Gastroesophageal sphincter (tissue), 4 donors: ENCODE data around the gene FBXO4. TPM values are rescaled to one million over a fixed set of nuclear protein-coding genes. Genes with fewer than 3 reads are reported as not detected.
"Not testable (repeated sequence)": the region's sequence is repeated elsewhere in the genome, so short reads cannot be mapped to it uniquely, and the experiment has no call there.

Experiments used
- ATAC-seq: fragments of 150-250 bp; one replicate; pipeline ENCODE4 v1.9.1; 2016; ENCODE audit warnings: mild to moderate bottlenecking, moderate library complexity
- H3K27ac ChIP-seq, 4 donors: fragments of 200-600 bp; sonication (generic) in 3 of 4; 1 replicate in 3 of 4; 2 replicates in 1 of 4; pipeline ENCODE4 v1.5.1; 2016 to 2019
- H3K27me3 ChIP-seq: fragments of 200-600 bp; sonication (generic); one replicate; pipeline ENCODE4 v1.5.1; 2019
- H3K36me3 ChIP-seq, 2 donors: fragments of 200-600 bp; sonication (generic); one replicate each; pipeline ENCODE4 v1.5.1; 2019; ENCODE audit warnings: control low read depth in 1 of 2
- H3K4me1 ChIP-seq, 3 donors: fragments of 200-600 bp; sonication (generic); 1 replicate in 2 of 3; 2 replicates in 1 of 3; pipeline ENCODE4 v1.5.1; 2016 to 2019; ENCODE audit warnings: control low read depth in 2 of 3
- H3K4me3 ChIP-seq, 2 donors: fragments of 200-600 bp; sonication (generic); one replicate each; pipeline ENCODE4 v1.5.1; 2019; ENCODE audit warnings: mild to moderate bottlenecking in 1 of 2, moderate library complexity in 1 of 2
- H3K9me3 ChIP-seq, 3 donors: fragments of 200-600 bp; sonication (generic); one replicate each; pipeline ENCODE4 v1.5.1; 2017 to 2019; ENCODE audit warnings: control low read depth in 2 of 3
- EP300 ChIP-seq: sonication (generic); formaldehyde crosslinking; IDR thresholded peaks from one replicate; pipeline ENCODE4 v1.6.1; 2017; ENCODE audit warnings: antibody characterized with exemption, mild to moderate bottlenecking
- POLR2A ChIP-seq, 2 donors: fragments of 450-650 bp; IDR thresholded peaks; one replicate each; pipeline ENCODE4 v1.6.1; 2017; ENCODE audit warnings: antibody characterized with exemption in 2 of 2, mild to moderate bottlenecking in 2 of 2, moderate library complexity in 1 of 2
- POLR2AphosphoS5 ChIP-seq: sonication (generic); formaldehyde crosslinking; IDR thresholded peaks from one replicate; pipeline ENCODE4 v1.6.1; 2017; ENCODE audit warnings: antibody characterized with exemption
- WGBS, 2 donors: methylation state at CpG; one replicate each; pipeline ENCODE4 v1.1.5; 2018; ENCODE audit warnings: low coverage in 1 of 2; 5-methylcytosine and 5-hydroxymethylcytosine counted together
- total RNA-seq, 4 donors: library from RNA; depleted of rRNA; stranded (reverse); fragments of >200 nt; gene quantifications; one replicate each; pipeline ENCODE4 v1.1.0, GENCODE V29; 2016
- TF ChIP-seq, protein P1 (sequence below), 4 experiments: fragments of 200-600 bp in 2 of 4; fragments of 450-650 bp in 2 of 4; sonication (generic) in 1 of 4; IDR thresholded peaks; one replicate each; pipeline ENCODE4 v1.5.1; 2017 to 2019; ENCODE audit warnings: antibody characterized with exemption in 4 of 4, mild to moderate bottlenecking in 2 of 4, moderate library complexity in 2 of 4

FBXO4 gene
- total RNA-seq, 4 donors from 2014 or later = 6.3 to 9.6 (median 7.9) TPM

DNA sequence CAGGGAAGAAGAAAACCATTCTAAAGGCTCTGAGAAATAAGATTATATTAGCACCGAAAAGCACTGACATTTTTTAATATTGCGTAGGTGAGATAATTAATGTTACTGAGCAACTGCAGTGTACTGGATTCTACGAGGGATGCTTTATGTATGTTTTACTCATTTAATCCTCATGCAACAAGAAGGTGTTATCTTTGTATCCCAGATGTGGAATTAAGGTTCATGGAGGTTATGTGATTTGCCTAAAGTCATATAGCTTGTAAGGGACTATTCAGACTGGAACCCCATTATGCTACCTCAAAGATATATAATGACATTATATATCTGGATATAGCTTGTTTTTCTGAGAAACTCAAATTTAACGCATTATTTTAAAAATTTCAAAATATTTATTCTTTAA lies 2.5 kb downstream of the FBXO4 start:
- TF ChIP-seq EP300 = no peak
- TF ChIP-seq POLR2AphosphoS5 = no peak
- TF ChIP-seq, protein P1, sequence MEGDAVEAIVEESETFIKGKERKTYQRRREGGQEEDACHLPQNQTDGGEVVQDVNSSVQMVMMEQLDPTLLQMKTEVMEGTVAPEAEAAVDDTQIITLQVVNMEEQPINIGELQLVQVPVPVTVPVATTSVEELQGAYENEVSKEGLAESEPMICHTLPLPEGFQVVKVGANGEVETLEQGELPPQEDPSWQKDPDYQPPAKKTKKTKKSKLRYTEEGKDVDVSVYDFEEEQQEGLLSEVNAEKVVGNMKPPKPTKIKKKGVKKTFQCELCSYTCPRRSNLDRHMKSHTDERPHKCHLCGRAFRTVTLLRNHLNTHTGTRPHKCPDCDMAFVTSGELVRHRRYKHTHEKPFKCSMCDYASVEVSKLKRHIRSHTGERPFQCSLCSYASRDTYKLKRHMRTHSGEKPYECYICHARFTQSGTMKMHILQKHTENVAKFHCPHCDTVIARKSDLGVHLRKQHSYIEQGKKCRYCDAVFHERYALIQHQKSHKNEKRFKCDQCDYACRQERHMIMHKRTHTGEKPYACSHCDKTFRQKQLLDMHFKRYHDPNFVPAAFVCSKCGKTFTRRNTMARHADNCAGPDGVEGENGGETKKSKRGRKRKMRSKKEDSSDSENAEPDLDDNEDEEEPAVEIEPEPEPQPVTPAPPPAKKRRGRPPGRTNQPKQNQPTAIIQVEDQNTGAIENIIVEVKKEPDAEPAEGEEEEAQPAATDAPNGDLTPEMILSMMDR (IDR thresholded peaks at IDR 0.05) = no peak
- TF ChIP-seq POLR2A (IDR thresholded peaks at IDR 0.05) = no peak
- ATAC-seq = no peak
- WGBS, 2 donors = 93 to 94% methylated on average over 4 of the region's 4 CpGs
- peaks cover 0 to 26% of the 10 kb centered on the region in 2 donors for H3K36me3 ChIP-seq
- no peak overlapping the region for H3K27ac ChIP-seq
- no peaks in the 10 kb centered on the region for H3K9me3 ChIP-seq
- peaks cover 0 to 18% (median 2%) of the 10 kb centered on the region in 3 donors for H3K4me1 ChIP-seq
- H3K27me3 ChIP-seq = no peaks in the 10 kb centered on the region
- H3K4me3 ChIP-seq = no peak overlapping the region

GRCh38 chr5:41929035-41929434 lies 4.0 kb downstream of the FBXO4 start:
- H3K27me3 ChIP-seq = no peaks in the 10 kb centered on the region
- peaks cover 0 to 18% (median 2%) of the 10 kb centered on the region in 3 donors for H3K4me1 ChIP-seq
- TF ChIP-seq POLR2AphosphoS5 = no peak
- no peak for ATAC-seq
- H3K27ac ChIP-seq = no peak overlapping the region
- H3K36me3 ChIP-seq = peaks cover 0 to 39% of the 10 kb centered on the region in 2 donors
- no peak overlapping the region for H3K4me3 ChIP-seq
- H3K9me3 ChIP-seq = no peaks in the 10 kb centered on the region

DNA sequence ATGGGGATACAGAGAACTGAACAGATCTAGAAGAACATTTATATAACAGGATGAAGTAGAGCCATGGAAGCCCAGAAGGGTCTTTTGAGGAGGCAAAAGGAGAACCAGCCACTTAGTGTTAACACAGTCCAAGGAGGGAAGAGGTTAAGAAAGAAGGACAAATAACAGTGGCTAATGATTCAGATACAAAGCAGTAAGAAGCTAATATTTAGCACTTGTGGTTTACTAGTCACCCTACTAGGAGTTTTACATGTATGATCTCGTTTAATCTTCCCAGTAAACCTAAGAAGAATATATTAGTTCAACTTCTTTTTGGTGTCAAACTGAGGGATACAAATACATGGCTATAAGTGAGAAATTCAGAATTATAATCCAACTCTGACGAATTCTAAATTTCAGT lies 7.7 kb downstream of the FBXO4 start:
- TF ChIP-seq, protein P1 (IDR thresholded peaks at IDR 0.05) = no peak
- TF ChIP-seq EP300 = no peak
- no peak for TF ChIP-seq POLR2AphosphoS5
- no peak for TF ChIP-seq POLR2A (IDR thresholded peaks at IDR 0.05)
- Histone ChIP-seq H3K9me3 (no peaks in the 10 kb centered on the region), H3K27me3 (no peaks in the 10 kb centered on the region), H3K27ac (no peak overlapping the region), H3K4me1 (no peaks in the 10 kb centered on the region), H3K4me3 (no peak overlapping the region), H3K36me3 (peaks cover 0 to 76% of the 10 kb centered on the region in 2 donors)
- no peak for ATAC-seq
- WGBS, 2 donors = 87 to 92% methylated on average over 2 of the region's 2 CpGs

DNA sequence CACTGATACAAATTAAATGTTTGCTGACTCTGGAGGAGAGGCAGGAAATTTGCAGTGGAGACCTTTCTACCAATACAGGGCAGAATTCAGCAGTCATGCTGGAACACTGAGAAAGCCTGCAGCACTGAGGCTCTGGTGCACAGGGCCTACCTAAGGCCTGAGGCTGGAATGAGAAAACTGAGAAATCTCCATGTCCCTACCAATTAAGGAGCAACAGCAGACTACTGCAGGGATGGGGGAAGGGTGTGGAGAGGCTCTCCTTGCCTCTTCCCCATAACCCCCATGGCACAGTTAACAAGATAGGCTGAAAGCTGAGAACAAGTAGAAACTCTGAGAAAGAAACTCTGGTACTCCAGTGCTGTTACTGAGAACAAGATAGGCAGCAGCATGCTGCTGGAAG lies 10.5 kb downstream of the FBXO4 start:
- Histone ChIP-seq H3K4me1 (no peaks in the 10 kb centered on the region), H3K36me3 (peaks cover 0 to 83% of the 10 kb centered on the region in 2 donors), H3K27me3 (no peaks in the 10 kb centered on the region), H3K27ac (no peak overlapping the region), H3K9me3 (no peaks in the 10 kb centered on the region), H3K4me3 (no peak overlapping the region)
- TF ChIP-seq POLR2AphosphoS5 = no peak
- TF ChIP-seq POLR2A (IDR thresholded peaks at IDR 0.05) = no peak
- TF ChIP-seq, protein P1 (IDR thresholded peaks at IDR 0.05) = no peak
- no peak for TF ChIP-seq EP300
- no peak for ATAC-seq

DNA sequence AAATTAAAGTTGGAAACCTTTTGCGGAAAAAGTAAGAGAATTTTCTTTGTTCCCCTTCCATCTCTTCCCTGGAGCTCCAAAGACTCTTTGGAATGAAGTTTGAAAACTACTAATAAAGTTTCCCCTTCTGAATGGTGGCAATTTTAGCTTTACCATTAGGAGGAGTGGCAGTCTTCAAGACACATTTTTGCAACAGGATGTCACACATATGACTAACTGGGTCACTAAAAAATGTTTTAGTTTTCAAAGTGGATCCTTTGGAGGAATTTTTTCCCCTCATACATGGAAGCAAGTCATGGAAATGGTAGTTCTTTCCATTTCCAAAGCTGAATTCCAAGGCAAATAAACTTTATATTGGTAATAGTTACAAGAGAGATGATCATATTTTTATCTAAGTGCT lies 15.6 kb downstream of the FBXO4 start:
- Histone ChIP-seq H3K36me3 (peaks cover 0 to 50% of the 10 kb centered on the region in 2 donors), H3K27me3 (no peaks in the 10 kb centered on the region), H3K4me1 (no peaks in the 10 kb centered on the region), H3K27ac (no peak overlapping the region), H3K4me3 (no peak overlapping the region), H3K9me3 (no peaks in the 10 kb centered on the region)
- TF ChIP-seq, protein P1 (IDR thresholded peaks at IDR 0.05) = no peak
- TF ChIP-seq POLR2A (IDR thresholded peaks at IDR 0.05) (no peak), POLR2AphosphoS5 (no peak), EP300 (no peak)
- 100% methylated on average over 1 of the region's 1 CpG for WGBS, 2 donors
- ATAC-seq = no peak

DNA sequence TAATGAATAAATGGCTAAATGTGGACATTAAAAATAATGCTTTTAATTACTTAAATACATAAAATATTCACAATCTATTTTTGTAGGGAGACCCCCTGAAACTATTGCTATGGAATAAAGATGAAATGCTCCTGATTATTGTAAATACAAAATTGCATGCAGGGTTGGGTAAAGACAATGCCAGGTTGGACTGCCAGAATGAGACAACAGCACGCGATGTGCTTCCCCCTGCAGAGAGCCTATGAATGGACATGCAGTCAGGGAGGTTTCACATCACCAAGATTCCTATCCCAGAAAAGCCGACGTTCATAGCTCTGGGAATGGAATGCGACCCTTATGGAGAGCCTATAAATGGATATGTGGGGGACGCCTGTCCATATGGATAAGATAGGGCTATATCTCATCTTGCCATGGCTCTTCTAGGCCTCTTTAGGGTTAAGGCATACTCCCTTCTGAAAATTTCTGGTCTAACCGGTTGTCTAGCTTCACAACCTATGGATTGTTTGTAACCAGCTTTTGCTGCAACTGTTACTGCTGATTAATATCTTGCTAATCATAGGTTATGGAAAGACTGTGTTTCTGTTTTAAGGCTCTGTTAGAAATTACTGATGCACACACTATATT lies 20.4 kb downstream of the FBXO4 start:
- H3K27me3 ChIP-seq, H3K27ac ChIP-seq, H3K9me3 ChIP-seq, ATAC-seq, H3K4me3 ChIP-seq, H3K4me1 ChIP-seq: not testable (repeated sequence)
- whole genome bisulfite sequencing, 2 donors = 85 to 89% methylated on average over 7 of the region's 7 CpGs
- peaks cover 0 to 13% of the 10 kb centered on the region in 2 donors for H3K36me3 ChIP-seq
